GM12891 (cell line): ENCODE results near the gene MEGF10.

Experiments
- POLR2A ChIP-seq: IDR thresholded peaks from 2 replicates; pipeline ENCODE4 v1.6.1; 2011; ENCODE audit warnings: low read depth, low read length, control low read depth
- POLR2AphosphoS5 ChIP-seq: IDR thresholded peaks from 2 replicates; pipeline ENCODE4 v1.6.1; 2011; ENCODE audit warnings: low read depth, low read length, control low read depth
- TAF1 ChIP-seq: IDR thresholded peaks from 2 replicates; pipeline ENCODE4 v1.6.1; 2011; ENCODE audit warnings: low read depth, low read length, control low read depth

DNA sequence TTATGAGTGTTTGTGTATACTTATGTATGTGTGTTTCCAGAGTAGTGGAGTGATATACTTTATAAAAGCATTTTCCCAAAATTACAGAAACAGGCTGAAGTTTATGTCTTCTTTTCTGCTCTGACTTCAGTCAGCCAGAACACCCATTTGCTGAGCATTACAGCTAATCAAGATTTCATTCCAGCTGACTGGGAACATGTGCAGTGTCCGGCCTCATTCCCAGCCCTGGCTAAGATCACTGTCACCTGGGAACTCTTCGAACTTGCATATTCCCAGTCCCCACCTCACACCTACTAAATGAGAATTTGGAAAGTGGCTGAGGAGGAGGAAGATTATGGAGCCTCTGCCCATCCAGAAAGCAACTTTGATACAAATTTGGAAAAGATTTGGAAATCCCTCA, 136.1 kb downstream of the MEGF10 start:
- TF ChIP-seq POLR2A, result no peak
- no peak for TF ChIP-seq POLR2AphosphoS5
- TF ChIP-seq TAF1, result no peak
